ENCODE measurements around the gene AKT3. TPM values are rescaled to one million over a fixed set of nuclear protein-coding genes. Genes with fewer than 3 reads are reported as not detected.

AKT3 gene
- total RNA-seq, 4 donors from 2014 or later, result 2.0 to 32.2 (median 9.3) TPM

DNA sequence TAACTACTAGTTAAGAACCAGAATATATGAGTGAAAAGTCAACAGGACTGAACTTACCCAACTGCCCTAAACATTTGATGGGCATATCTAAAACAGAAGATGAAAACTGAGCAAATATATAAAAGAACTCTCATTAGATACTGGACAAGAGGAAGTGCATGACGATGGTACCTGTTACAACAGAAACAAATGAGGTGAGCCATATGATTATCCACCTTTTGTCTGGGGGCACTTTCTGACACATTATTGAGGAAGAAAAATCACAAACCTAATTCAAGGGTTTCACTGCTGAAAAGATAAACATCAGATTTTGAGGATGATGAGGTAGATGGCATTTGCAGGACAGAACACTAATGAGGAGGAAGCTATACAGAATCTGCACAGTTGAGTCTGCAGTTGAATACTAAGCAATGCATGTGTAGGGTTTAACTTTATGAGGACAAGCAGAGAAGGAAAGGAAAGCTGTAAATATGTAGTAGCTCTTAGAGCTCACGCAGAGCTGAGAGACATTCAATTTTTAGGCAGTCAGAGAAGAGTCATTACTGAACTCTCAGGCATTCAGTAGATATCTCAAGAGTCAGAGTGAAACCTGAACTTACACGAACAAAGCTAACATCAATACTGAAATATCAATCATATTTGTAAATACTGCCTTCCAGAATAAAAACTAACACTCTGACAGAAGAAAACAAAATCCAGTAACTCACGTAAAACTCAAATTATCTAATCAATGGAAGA, 262.1 kb downstream of the AKT3 start:
- intact Hi-C loops (cut with DNase I), result no loop called here
- no peak overlapping the region for H3K27ac ChIP-seq
- no peak for DNase-seq
- H3K4me3 ChIP-seq, result no peak overlapping the region
- H3K36me3 ChIP-seq, result peaks cover 0 to 9% (median 0%) of the 10 kb centered on the region in 3 donors
- 75 to 78% methylated on average over 4 of the region's 4 CpGs for WGBS, 2 donors
- TF ChIP-seq, protein P1, sequence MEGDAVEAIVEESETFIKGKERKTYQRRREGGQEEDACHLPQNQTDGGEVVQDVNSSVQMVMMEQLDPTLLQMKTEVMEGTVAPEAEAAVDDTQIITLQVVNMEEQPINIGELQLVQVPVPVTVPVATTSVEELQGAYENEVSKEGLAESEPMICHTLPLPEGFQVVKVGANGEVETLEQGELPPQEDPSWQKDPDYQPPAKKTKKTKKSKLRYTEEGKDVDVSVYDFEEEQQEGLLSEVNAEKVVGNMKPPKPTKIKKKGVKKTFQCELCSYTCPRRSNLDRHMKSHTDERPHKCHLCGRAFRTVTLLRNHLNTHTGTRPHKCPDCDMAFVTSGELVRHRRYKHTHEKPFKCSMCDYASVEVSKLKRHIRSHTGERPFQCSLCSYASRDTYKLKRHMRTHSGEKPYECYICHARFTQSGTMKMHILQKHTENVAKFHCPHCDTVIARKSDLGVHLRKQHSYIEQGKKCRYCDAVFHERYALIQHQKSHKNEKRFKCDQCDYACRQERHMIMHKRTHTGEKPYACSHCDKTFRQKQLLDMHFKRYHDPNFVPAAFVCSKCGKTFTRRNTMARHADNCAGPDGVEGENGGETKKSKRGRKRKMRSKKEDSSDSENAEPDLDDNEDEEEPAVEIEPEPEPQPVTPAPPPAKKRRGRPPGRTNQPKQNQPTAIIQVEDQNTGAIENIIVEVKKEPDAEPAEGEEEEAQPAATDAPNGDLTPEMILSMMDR (IDR thresholded peaks at IDR 0.05), result no peak
- TF ChIP-seq POLR2A (IDR thresholded peaks at IDR 0.05), result no peak
- peaks cover 0 to 16% (median 0%) of the 10 kb centered on the region in 3 donors for H3K9me3 ChIP-seq
- no peaks in the 10 kb centered on the region for H3K4me1 ChIP-seq
- H3K27me3 ChIP-seq, result no peaks in the 10 kb centered on the region

DNA sequence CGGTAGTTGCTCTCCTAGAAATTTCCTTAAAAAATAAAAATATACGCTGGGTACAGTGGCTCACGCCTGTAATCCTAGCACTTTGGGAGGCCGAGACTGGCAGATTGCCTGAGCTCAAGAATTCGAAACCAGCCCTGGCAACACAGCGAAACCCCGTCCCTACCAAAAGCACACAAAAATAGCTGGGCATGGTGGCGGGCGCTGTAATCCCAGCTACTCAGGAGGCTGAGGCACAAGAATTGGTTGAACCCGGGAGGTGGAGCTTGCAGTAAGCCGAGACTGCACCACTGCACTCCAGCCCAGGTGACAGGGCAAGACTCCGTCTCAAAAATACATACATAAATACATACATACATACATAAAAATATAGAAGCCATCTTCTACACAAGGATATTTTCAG, 262.8 kb downstream of the AKT3 start:
- 91 to 98% methylated on average over 11 to 12 of the region's 12 CpGs for WGBS, 2 donors

DNA sequence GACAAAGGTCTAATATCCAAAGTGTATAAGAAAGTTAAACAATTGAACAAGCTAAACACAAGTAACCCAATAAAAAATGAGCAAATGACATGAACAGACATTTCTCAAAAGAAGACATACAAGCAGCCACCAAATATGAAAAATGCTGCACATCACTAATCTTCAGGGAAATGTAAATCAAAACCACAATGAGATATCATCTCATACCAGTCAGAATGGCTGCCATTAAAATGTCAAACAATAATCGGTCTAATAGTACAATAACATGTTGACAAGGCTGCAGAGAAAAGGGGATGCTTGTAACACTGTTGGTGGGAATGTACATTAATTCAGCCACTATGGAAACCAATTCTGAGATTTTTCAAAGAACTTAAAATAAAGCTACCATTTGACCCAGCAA, 264.1 kb downstream of the AKT3 start:
- no peak overlapping the region for H3K4me3 ChIP-seq
- intact Hi-C loops (cut with DNase I), result no loop called here
- TF ChIP-seq POLR2A (IDR thresholded peaks at IDR 0.05), result no peak
- TF ChIP-seq, protein P1 (IDR thresholded peaks at IDR 0.05), result no peak
- H3K27ac ChIP-seq, result no peak overlapping the region
- H3K36me3 ChIP-seq, result peaks cover 0 to 9% (median 0%) of the 10 kb centered on the region in 3 donors
- WGBS, 2 donors, result 78 to 89% methylated on average over 1 of the region's 1 CpG
- H3K9me3 ChIP-seq, result peaks cover 0 to 31% (median 7%) of the 10 kb centered on the region in 3 donors
- no peak for DNase-seq
- no peaks in the 10 kb centered on the region for H3K27me3 ChIP-seq
- H3K4me1 ChIP-seq, result no peaks in the 10 kb centered on the region

More for the DNA sequence above, 262.8 kb downstream of the AKT3 start:
- Histone ChIP-seq H3K27me3 (no peaks in the 10 kb centered on the region), H3K27ac (no peak overlapping the region), H3K4me1 (no peaks in the 10 kb centered on the region), H3K36me3 (peaks cover 0 to 9% (median 0%) of the 10 kb centered on the region in 3 donors), H3K4me3 (no peak overlapping the region), H3K9me3 (peaks cover 0 to 21% (median 0%) of the 10 kb centered on the region in 3 donors)
- no peak for TF ChIP-seq POLR2A (IDR thresholded peaks at IDR 0.05)
- intact Hi-C loops (cut with DNase I), result no loop called here
- no peak for DNase-seq

DNA sequence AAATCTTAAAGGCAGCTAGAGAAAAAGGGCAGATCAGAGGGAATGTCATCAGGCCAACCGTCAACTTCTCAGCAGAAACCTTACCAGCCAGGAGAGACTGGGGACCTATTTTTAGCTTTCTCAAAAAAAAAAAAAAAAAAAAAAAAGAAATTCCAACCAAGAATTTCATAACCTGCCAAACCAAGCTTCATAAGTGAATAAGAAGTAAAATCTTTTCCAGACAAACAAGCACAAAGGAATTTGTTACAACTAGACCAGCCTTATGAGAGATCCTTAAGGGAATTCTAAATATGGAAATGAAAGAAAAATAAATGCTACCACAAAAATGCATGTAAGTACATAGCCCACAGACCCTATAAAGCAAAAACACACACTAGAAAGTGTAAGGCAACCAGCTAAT, 267.7 kb downstream of the AKT3 start:
- TF ChIP-seq POLR2A (IDR thresholded peaks at IDR 0.05), result no peak
- TF ChIP-seq, protein P1 (IDR thresholded peaks at IDR 0.05), result no peak
- Histone ChIP-seq H3K27ac (no peak overlapping the region), H3K27me3 (no peaks in the 10 kb centered on the region), H3K4me3 (no peak overlapping the region), H3K9me3 (peaks cover 0 to 26% (median 8%) of the 10 kb centered on the region in 3 donors), H3K36me3 (peaks cover 0 to 3% (median 0%) of the 10 kb centered on the region in 3 donors), H3K4me1 (no peaks in the 10 kb centered on the region)
- intact Hi-C loops (cut with DNase I), result no loop called here
- DNase-seq, result no peak
- 83 to 100% methylated on average over 1 of the region's 1 CpG for WGBS, 2 donors

DNA sequence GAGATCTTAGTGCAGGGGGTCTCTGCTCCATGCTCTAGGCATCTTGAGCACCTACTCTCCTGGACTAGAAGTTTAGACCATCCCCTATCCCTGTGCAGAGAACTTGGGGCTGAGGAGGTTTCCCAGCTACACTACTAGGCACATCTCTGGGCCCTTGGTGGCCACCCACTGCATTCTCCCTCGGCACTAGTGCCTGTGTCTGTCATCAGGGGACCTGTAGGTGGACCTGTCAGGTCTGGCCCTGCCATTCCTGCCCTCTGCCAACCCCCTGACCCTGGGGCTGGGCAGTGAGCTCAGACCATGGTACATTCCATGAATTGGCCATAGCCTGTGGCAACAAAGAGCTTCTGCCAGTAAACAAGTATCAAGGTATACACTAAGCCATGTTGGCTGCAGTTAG, 269.1 kb downstream of the AKT3 start:
- WGBS, 2 donors, result 80% methylated on average over 1 of the region's 1 CpG; no CpG with 5 or more reads in 1 of the 2 donors
- Histone ChIP-seq H3K4me3 (no peak overlapping the region), H3K36me3 (no peaks in the 10 kb centered on the region), H3K4me1 (no peaks in the 10 kb centered on the region), H3K27me3 (no peaks in the 10 kb centered on the region), H3K9me3 (peaks cover 0 to 26% (median 8%) of the 10 kb centered on the region in 3 donors), H3K27ac (no peak overlapping the region)
- no peak for DNase-seq
- TF ChIP-seq POLR2A (IDR thresholded peaks at IDR 0.05), result no peak
- TF ChIP-seq, protein P1 (IDR thresholded peaks at IDR 0.05), result no peak
- intact Hi-C loops (cut with DNase I), result no loop called here

All from esophagus squamous epithelium (tissue), 5 donors.